Measurements from ENCODE around the gene NETO2. TPM values are rescaled to one million over a fixed set of nuclear protein-coding genes. Genes with fewer than 3 reads are reported as not detected.
"Not testable (repeated sequence)": the region's sequence is repeated elsewhere in the genome, so short reads cannot be mapped to it uniquely, and the experiment has no call there.

Gene NETO2
- total RNA-seq, 6 donors from 2014 or later, result 1.0 to 13.7 (median 7.2) TPM

DNA sequence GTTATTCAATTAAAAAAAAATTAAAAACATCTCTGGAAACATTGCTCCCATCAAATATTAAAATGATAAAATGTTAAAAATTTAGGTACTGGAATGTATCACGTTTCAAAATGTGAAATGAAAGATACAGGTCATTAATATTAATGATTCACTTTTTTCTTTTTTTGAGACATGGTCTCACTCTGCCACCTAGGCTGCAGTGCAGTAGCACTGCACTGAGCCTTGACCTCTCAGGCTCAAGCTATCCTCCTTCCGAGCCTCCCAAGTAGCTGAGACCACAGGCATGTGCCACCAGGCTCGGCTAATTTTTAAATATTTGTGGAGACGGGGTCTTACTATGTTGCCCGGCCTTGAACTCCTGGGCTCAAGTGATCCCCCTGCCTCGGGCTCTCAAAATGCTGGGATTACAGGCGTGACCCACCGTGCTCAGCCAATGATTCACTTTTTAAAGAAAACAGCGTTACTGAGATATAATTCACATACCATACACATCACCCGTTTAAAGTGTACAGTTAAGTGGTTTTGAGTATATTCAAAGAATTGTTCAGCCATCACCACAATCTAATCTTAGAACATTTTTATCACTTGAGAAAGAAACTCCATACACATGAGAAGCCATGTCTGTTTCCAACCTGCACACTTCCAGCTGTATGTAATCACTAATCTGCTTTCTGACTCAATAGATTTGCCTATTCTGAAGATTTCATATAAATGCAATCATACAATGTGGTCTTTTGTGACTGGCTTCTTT, 19.1 kb upstream of the NETO2 start:
- H3K27me3 ChIP-seq, result no peaks in the 10 kb centered on the region
- peaks cover 0 to 24% (median 2%) of the 10 kb centered on the region in 4 donors for H3K36me3 ChIP-seq
- H3K4me3 ChIP-seq, result no peak overlapping the region
- TF ChIP-seq POLR2AphosphoS5 (IDR thresholded peaks at IDR 0.05), result no peak
- TF ChIP-seq POLR2A (IDR thresholded peaks at IDR 0.05), result no peak
- TF ChIP-seq EP300 (IDR thresholded peaks at IDR 0.05), result no peak
- no peak for TF ChIP-seq CTCF (IDR thresholded peaks at IDR 0.05)
- no peak overlapping the region for H3K27ac ChIP-seq
- H3K4me1 ChIP-seq, result no peaks in the 10 kb centered on the region
- DNase-seq (no peak), ATAC-seq (ENCODE audit: low FRiP score in 2 of 2) (no peak)
- H3K9me3 ChIP-seq, result no peaks in the 10 kb centered on the region
- 87 to 88% methylated on average over 10 of the region's 10 CpGs for WGBS, 2 donors

DNA sequence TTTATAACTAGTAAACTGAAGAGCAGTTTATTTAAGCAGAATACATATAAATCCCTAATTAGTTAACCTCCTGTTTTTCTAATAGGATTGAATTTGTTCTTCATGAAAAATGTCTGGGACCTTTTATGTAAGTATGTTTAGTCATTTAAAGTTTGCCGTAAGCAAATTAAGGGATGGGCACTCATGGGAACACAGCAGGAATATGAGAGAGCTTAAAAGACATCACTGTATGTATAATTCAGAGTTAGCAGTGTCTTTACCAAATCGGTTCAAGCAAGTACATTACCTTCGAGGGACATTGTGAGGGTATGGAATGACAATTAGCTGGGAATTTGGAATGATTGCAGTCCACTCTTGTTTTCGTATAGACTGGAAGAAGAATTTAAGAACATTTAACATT, 17.7 kb upstream of the NETO2 start:
- no peak for ATAC-seq (ENCODE audit: low FRiP score in 2 of 2)
- no peaks in the 10 kb centered on the region for H3K27me3 ChIP-seq
- TF ChIP-seq EP300 (IDR thresholded peaks at IDR 0.05), result no peak
- no peak for TF ChIP-seq POLR2A (IDR thresholded peaks at IDR 0.05)
- TF ChIP-seq POLR2AphosphoS5 (IDR thresholded peaks at IDR 0.05), result no peak
- TF ChIP-seq CTCF (IDR thresholded peaks at IDR 0.05), result no peak
- no peak overlapping the region for H3K4me3 ChIP-seq
- no peak for DNase-seq
- H3K4me1 ChIP-seq, result no peaks in the 10 kb centered on the region
- H3K36me3 ChIP-seq, result peaks cover 0 to 35% (median 6%) of the 10 kb centered on the region in 4 donors
- H3K27ac ChIP-seq, result no peak overlapping the region
- H3K9me3 ChIP-seq, result no peaks in the 10 kb centered on the region
- 94 to 98% methylated on average over 4 of the region's 4 CpGs for WGBS, 2 donors

DNA sequence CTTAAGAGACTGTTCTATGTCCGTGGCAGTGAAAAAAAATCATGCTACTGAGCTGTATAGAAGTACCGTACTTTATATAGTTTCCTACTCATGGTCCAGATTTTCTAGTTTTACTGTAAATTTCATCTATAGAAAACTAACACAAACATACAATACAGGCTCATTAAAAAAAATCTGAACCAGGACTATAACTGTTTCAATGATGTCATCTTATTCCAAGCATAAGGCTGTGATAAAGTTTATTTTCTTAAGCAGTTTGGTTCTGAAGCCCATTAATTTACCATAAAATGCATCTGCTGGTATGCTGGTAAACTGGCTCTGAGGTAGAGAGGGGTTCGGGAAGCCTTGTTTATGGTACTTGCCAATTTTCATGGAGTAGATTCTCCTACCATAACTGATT, 16.7 kb upstream of the NETO2 start:
- H3K4me1 ChIP-seq, result no peaks in the 10 kb centered on the region
- H3K9me3 ChIP-seq, result no peaks in the 10 kb centered on the region
- no peaks in the 10 kb centered on the region for H3K27me3 ChIP-seq
- H3K4me3 ChIP-seq, result no peak overlapping the region
- no peak overlapping the region for H3K27ac ChIP-seq
- no peak for ATAC-seq (ENCODE audit: low FRiP score in 2 of 2)
- WGBS, 2 donors, result 91 to 96% methylated on average over 3 of the region's 3 CpGs
- TF ChIP-seq EP300 (IDR thresholded peaks at IDR 0.05) (no peak), POLR2A (IDR thresholded peaks at IDR 0.05) (no peak), POLR2AphosphoS5 (IDR thresholded peaks at IDR 0.05) (no peak), CTCF (IDR thresholded peaks at IDR 0.05) (no peak)
- H3K36me3 ChIP-seq, result peaks cover 0 to 35% (median 6%) of the 10 kb centered on the region in 4 donors
- DNase-seq, result no peak

DNA sequence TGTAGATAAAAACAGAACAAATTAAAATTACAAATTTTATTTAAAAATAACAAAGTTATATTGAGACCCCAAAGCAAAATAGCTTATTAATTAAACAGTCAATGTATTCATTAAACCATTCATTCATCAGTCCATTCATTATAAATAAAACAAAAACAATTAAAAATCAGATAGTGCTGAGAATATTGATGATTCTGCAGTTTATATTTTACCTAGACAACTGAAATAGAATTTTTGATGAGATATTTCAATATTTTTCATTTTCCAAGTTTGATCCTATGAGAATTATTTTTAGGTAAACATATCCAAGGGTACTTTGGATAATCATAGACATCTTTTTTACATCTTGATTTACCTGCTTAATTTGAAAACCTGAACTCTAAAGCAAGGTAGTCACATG, 15.2 kb upstream of the NETO2 start:
- DNase-seq (no peak), ATAC-seq (ENCODE audit: low FRiP score in 2 of 2) (no peak)
- no peak overlapping the region for H3K4me3 ChIP-seq
- TF ChIP-seq EP300 (IDR thresholded peaks at IDR 0.05), result no peak
- H3K27me3 ChIP-seq, result no peaks in the 10 kb centered on the region
- H3K4me1 ChIP-seq, result no peaks in the 10 kb centered on the region
- no peaks in the 10 kb centered on the region for H3K9me3 ChIP-seq
- H3K36me3 ChIP-seq, result peaks cover 0 to 35% (median 6%) of the 10 kb centered on the region in 4 donors
- no peak overlapping the region for H3K27ac ChIP-seq

- Histone ChIP-seq H3K4me1 (no peaks in the 10 kb centered on the region), H3K27me3 (no peaks in the 10 kb centered on the region), H3K9me3 (peaks cover 0 to 7% (median 0%) of the 10 kb centered on the region in 4 donors), H3K4me3 (no peak overlapping the region), H3K36me3 (peaks cover 0 to 48% (median 12%) of the 10 kb centered on the region in 4 donors), H3K27ac (no peak overlapping the region)
- ATAC-seq (ENCODE audit: low FRiP score in 2 of 2) (no peak), DNase-seq (no peak)
- WGBS, 2 donors, result 90 to 96% methylated on average over 3 of the region's 3 CpGs
- TF ChIP-seq CTCF (IDR thresholded peaks at IDR 0.05) (no peak), POLR2AphosphoS5 (IDR thresholded peaks at IDR 0.05) (no peak), POLR2A (IDR thresholded peaks at IDR 0.05) (no peak), EP300 (IDR thresholded peaks at IDR 0.05) (no peak)
These were observed 13.0 kb upstream of the NETO2 start for GRCh38 chr16:47156680-47157215.

- not testable (repeated sequence) for H3K9me3 ChIP-seq; H3K4me3 ChIP-seq; H3K27me3 ChIP-seq; H3K4me1 ChIP-seq; DNase-seq; ATAC-seq (ENCODE audit: low FRiP score in 2 of 2); H3K27ac ChIP-seq
- peaks cover 0 to 24% (median 10%) of the 10 kb centered on the region in 4 donors for H3K36me3 ChIP-seq
- 95 to 98% methylated on average over 9 of the region's 9 CpGs for WGBS, 2 donors
These were observed 8.8 kb upstream of the NETO2 start for GRCh38 chr16:47152501-47152900.

Data from upper lobe of left lung (tissue), 6 donors.